Caco-2 (cell line): ENCODE measurements around the gene FBXW4. TPM values are rescaled to one million over a fixed set of nuclear protein-coding genes. Genes with fewer than 3 reads are reported as not detected.
"Not testable (repeated sequence)": the region's sequence is repeated elsewhere in the genome, so short reads cannot be mapped to it uniquely, and the experiment has no call there.

Source experiments
- BruUV-seq: library from RNA; stranded (reverse); fragments of 400-500 nt; replicated peaks from 2 replicates; lab custom pipeline; 2021; lab: Mats Ljungman, UMichigan
- CTCF ChIA-PET: fragments of 300-600 bp; sonication (Branson Sonifier 250); formaldehyde crosslinking; loops from one replicate; lab custom pipeline; 2022; ENCODE audit warnings: antibody characterized with exemption; lab: Charles Lee
- POLR2A ChIA-PET: fragments of 300-600 bp; sonication (Branson Sonifier 250); formaldehyde crosslinking; loops from one replicate; lab custom pipeline; 2022; ENCODE audit warnings: antibody characterized with exemption; lab: Charles Lee
- DNase-seq, 2 experiments: peaks; one replicate each; pipeline versions ENCODE4 v3.0.0 to v3.0.0-alpha.2; 2020 to 2022
- H3K27me3 ChIP-seq: replicated peaks from 2 replicates; pipeline ENCODE4 v1.6.0; 2011; ENCODE audit warnings: low read length; ENCODE audit not compliant: control insufficient read depth, insufficient read depth
- H3K36me3 ChIP-seq: 2 replicates; pipeline ENCODE4 v1.5.1; 2011; ENCODE audit warnings: low read length; ENCODE audit not compliant: control insufficient read depth, insufficient read depth
- H3K4me1 ChIP-seq: fragments of 250-450 bp; sonication (Bioruptor Pico); 2 replicates; pipeline ENCODE4 v1.5.1; 2020; ENCODE audit warnings: mild to moderate bottlenecking
- H3K4me3 ChIP-seq: 2 replicates; pipeline ENCODE4 v1.5.1; 2011; ENCODE audit warnings: low read depth, mild to moderate bottlenecking, control low read depth, low read length
- H3K9me3 ChIP-seq: fragments of 250-450 bp; sonication (Bioruptor Pico); 2 replicates; pipeline ENCODE4 v1.5.1; 2020; ENCODE audit warnings: mild to moderate bottlenecking, moderate library complexity
- H3K27ac Mint-ChIP-seq: one replicate; pipeline ENCODE4 v1.8.0; 2022; ENCODE audit warnings: mixed read lengths; ENCODE audit not compliant: unreplicated experiment
- H3K27me3 Mint-ChIP-seq: one replicate; pipeline ENCODE4 v1.8.0; 2022; ENCODE audit warnings: mixed read lengths; ENCODE audit not compliant: insufficient read depth, unreplicated experiment
- H3K36me3 Mint-ChIP-seq: one replicate; pipeline ENCODE4 v1.8.0; 2022; ENCODE audit warnings: mild to moderate bottlenecking, mixed read lengths; ENCODE audit not compliant: insufficient read depth, unreplicated experiment
- H3K4me1 Mint-ChIP-seq: one replicate; pipeline ENCODE4 v1.8.0; 2022; ENCODE audit warnings: low read depth, mixed read lengths; ENCODE audit not compliant: unreplicated experiment
- H3K4me3 Mint-ChIP-seq: one replicate; pipeline ENCODE4 v1.8.0; 2022; ENCODE audit warnings: mild to moderate bottlenecking, moderate library complexity, mixed read lengths; ENCODE audit not compliant: unreplicated experiment
- H3K9me3 Mint-ChIP-seq: one replicate; pipeline ENCODE4 v1.8.0; 2022; ENCODE audit warnings: mixed read lengths; ENCODE audit not compliant: unreplicated experiment
- CTCF ChIP-seq, 2 experiments: fragments of 200-600 bp in 1 of 2; IDR thresholded peaks; 1 replicate in 1 of 2; 2 replicates in 1 of 2; pipeline versions ENCODE4 v1.5.1 to v1.8.0; 2011 to 2022; ENCODE audit warnings: antibody characterized with exemption in 1 of 2, control low read depth in 1 of 2, inconsistent platforms in 1 of 2, low read depth in 1 of 2, low read length in 1 of 2, mild to moderate bottlenecking in 1 of 2, moderate library complexity in 1 of 2; ENCODE audit not compliant: insufficient read depth in 1 of 2, severe bottlenecking in 1 of 2, unreplicated experiment in 1 of 2
- intact Hi-C: fragments of 100-400 bp; cut with micrococcal nuclease; formaldehyde crosslinking; loops from one replicate; pipeline ENCODE4 v1.10.0; 2022; ENCODE audit not compliant: unreplicated experiment
- total RNA-seq: library from RNA; stranded (reverse); gene quantifications from 2 replicates; pipeline ENCODE4 v1.2.3, GENCODE V29; 2022

The FBXW4 gene
- total RNA-seq, 1 experiment from 2014 or later, result 44.0 TPM

- Histone ChIP-seq H3K4me1 (no peaks in the 10 kb centered on the region), H3K27me3 (no peaks in the 10 kb centered on the region), H3K9me3 (no peaks in the 10 kb centered on the region), H3K4me3 (no peak overlapping the region), H3K36me3 (no peaks in the 10 kb centered on the region)
- H3K4me1 Mint-ChIP-seq, result no peaks in the 10 kb centered on the region
- TF ChIP-seq CTCF (IDR thresholded peaks at IDR 0.05; ENCODE audit: insufficient read depth in 1 of 2, low read depth in 1 of 2, low read length in 1 of 2, severe bottlenecking in 1 of 2, unreplicated experiment in 1 of 2), result no peak
- no peaks in the 10 kb centered on the region for H3K27me3 Mint-ChIP-seq
- intact Hi-C loops, result no loop called here
- no TSS peak for BruUV-seq
- H3K27ac Mint-ChIP-seq, result no peak overlapping the region
- no peak overlapping the region for H3K4me3 Mint-ChIP-seq
- no peaks in the 10 kb centered on the region for H3K36me3 Mint-ChIP-seq
- CTCF ChIA-PET, result no interaction called here
- DNase-seq, result no peak
- POLR2A ChIA-PET, result no interaction called here
- H3K9me3 Mint-ChIP-seq, result no peaks in the 10 kb centered on the region
Measured at GRCh38 chr10:101597091-101597900, 97.7 kb downstream of the FBXW4 start.

- ChIA-PET CTCF (interaction anchor here (0.6 kb wide), 1 partner anchor 202 kb away, joined by 5 read pairs; no protein-coding TSS in a partner anchor), POLR2A (no interaction called here)
- H3K27me3 Mint-ChIP-seq, result no peaks in the 10 kb centered on the region
- H3K36me3 Mint-ChIP-seq, result no peaks in the 10 kb centered on the region
- no peak overlapping the region for H3K4me3 Mint-ChIP-seq
- DNase-seq, result no peak
- H3K27ac Mint-ChIP-seq, result no peak overlapping the region
- no peaks in the 10 kb centered on the region for H3K4me1 Mint-ChIP-seq
- H3K4me3 ChIP-seq, result no peak overlapping the region
- no TSS peak for BruUV-seq
- TF ChIP-seq CTCF (IDR thresholded peaks at IDR 0.05; ENCODE audit: insufficient read depth in 1 of 2, low read depth in 1 of 2, low read length in 1 of 2, severe bottlenecking in 1 of 2, unreplicated experiment in 1 of 2), result no peak
- H3K4me1 ChIP-seq, result no peaks in the 10 kb centered on the region
- no peaks in the 10 kb centered on the region for H3K36me3 ChIP-seq
- H3K27me3 ChIP-seq, result no peaks in the 10 kb centered on the region
- no peaks in the 10 kb centered on the region for H3K9me3 Mint-ChIP-seq
- no peaks in the 10 kb centered on the region for H3K9me3 ChIP-seq
- intact Hi-C loops, result no loop called here
Measured at GRCh38 chr10:101595591-101596433, 99.2 kb downstream of the FBXW4 start.

- H3K36me3 Mint-ChIP-seq, BruUV-seq, H3K27me3 Mint-ChIP-seq, DNase-seq, POLR2A ChIA-PET, H3K36me3 ChIP-seq, H3K4me3 Mint-ChIP-seq, intact Hi-C loops, H3K4me1 ChIP-seq, H3K27me3 ChIP-seq, H3K4me3 ChIP-seq, H3K27ac Mint-ChIP-seq, H3K9me3 Mint-ChIP-seq, H3K4me1 Mint-ChIP-seq, H3K9me3 ChIP-seq: not testable (repeated sequence)
- CTCF ChIA-PET, result interaction anchor here (1.1 kb wide), 1 partner anchor 9 kb away, joined by 4 read pairs; no protein-coding TSS in a partner anchor
Measured at GRCh38 chr10:101593331-101593730, 101.6 kb downstream of the FBXW4 start.
